BJ (cell line): Measurements from ENCODE around the gene CENPF. TPM values are rescaled to one million over a fixed set of nuclear protein-coding genes. Genes with fewer than 3 reads are reported as not detected.

Source experiments
- CTCF ChIA-PET: fragments of 350-600 bp; formaldehyde crosslinking; extraction: SDS; loops from one replicate; lab custom pipeline; 2021; ENCODE audit warnings: antibody characterized with exemption, inconsistent platforms; lab: Yijun Ruan, JAX
- POLR2A ChIA-PET: fragments of 300-600 bp; sonication (Branson Sonifier 250); formaldehyde crosslinking; extraction: SDS; loops from one replicate; lab custom pipeline; 2021; ENCODE audit warnings: antibody characterized with exemption; lab: Charles Lee
- DNase-seq: peaks from one replicate; pipeline ENCODE4 v3.0.0-alpha.2; 2011; ENCODE audit warnings: low read depth
- H3K27me3 ChIP-seq: 2 replicates; pipeline ENCODE4 v1.6.0; 2011; ENCODE audit warnings: low read length; ENCODE audit not compliant: control insufficient read depth, insufficient read depth
- H3K36me3 ChIP-seq: 2 replicates; pipeline ENCODE4 v1.5.1; 2011; ENCODE audit warnings: low read length; ENCODE audit not compliant: control insufficient read depth, insufficient read depth
- H3K4me3 ChIP-seq: 2 replicates; pipeline ENCODE4 v1.5.1; 2011; ENCODE audit warnings: low read depth, mild to moderate bottlenecking, control low read depth, low read length
- polyA plus RNA-seq: library from polyadenylated mRNA; depleted of rRNA; stranded (reverse); fragments of >200 nt; gene quantifications from 2 replicates; pipeline ENCODE4 v1.2.3, GENCODE V29; 2011
- TF ChIP-seq, protein P1 (sequence below): IDR thresholded peaks from 2 replicates; pipeline ENCODE4 v1.5.1; 2011; ENCODE audit warnings: low read depth, mild to moderate bottlenecking, control low read depth, inconsistent platforms, low read length, moderate library complexity; ENCODE audit not compliant: insufficient read depth

CENPF gene
- polyA plus RNA-seq, 1 experiment = 10.9 TPM

DNA sequence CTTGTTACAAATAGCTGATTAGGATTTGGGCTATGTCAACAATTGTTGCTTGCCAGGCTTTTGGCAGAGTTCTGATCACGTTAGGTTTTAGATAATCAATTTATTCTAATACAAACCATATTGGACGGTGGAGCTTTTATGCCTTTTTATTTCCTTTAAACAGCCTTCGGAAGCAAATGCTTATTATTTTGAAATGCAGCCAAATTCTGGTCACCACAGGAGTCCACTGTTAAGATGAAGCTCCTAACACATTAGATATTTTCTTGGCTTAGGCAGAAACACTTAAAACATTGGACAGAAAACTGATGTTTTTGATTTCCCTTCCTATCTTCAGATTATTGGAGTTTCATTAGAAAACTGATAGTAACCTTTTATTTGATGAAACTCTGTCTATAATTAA is 82.9 kb downstream of the CENPF start:
- H3K27me3 ChIP-seq = no peaks in the 10 kb centered on the region
- ChIA-PET POLR2A (no interaction called here), CTCF (interaction anchor here (1.1 kb wide), 1 partner anchor 32 kb away, joined by 4 read pairs; no protein-coding TSS in a partner anchor)
- H3K36me3 ChIP-seq = no peaks in the 10 kb centered on the region
- H3K4me3 ChIP-seq = no peak overlapping the region
- TF ChIP-seq, protein P1, sequence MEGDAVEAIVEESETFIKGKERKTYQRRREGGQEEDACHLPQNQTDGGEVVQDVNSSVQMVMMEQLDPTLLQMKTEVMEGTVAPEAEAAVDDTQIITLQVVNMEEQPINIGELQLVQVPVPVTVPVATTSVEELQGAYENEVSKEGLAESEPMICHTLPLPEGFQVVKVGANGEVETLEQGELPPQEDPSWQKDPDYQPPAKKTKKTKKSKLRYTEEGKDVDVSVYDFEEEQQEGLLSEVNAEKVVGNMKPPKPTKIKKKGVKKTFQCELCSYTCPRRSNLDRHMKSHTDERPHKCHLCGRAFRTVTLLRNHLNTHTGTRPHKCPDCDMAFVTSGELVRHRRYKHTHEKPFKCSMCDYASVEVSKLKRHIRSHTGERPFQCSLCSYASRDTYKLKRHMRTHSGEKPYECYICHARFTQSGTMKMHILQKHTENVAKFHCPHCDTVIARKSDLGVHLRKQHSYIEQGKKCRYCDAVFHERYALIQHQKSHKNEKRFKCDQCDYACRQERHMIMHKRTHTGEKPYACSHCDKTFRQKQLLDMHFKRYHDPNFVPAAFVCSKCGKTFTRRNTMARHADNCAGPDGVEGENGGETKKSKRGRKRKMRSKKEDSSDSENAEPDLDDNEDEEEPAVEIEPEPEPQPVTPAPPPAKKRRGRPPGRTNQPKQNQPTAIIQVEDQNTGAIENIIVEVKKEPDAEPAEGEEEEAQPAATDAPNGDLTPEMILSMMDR = no peak
- no peak for DNase-seq

DNA sequence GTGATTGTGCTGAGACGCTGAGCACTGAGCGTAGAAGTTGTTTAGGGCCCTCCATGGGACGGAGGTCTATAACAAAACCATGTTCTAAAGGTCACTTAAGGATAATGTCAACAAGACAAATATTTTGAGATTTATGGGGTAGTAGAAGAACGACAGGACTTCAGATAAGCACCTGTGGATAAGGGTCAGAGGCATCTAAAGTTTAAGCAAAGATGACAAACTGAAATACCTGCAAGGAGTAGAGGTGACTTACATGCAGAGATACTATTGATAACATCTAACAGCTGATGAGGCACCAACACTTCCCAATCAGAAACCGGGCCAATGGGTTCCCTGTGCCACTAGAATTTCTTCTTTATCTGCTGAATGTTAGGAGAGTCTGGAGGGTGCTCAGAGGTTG is 83.5 kb downstream of the CENPF start:
- TF ChIP-seq, protein P1 = no peak
- CTCF ChIA-PET = interaction anchor here (1.1 kb wide), 1 partner anchor 31 kb away, joined by 4 read pairs; no protein-coding TSS in a partner anchor
- no peak for DNase-seq
- Histone ChIP-seq H3K36me3 (no peaks in the 10 kb centered on the region), H3K27me3 (no peaks in the 10 kb centered on the region), H3K4me3 (no peak overlapping the region)
- POLR2A ChIA-PET = no interaction called here

GRCh38 chr1:214688891-214689290 is 85.9 kb downstream of the CENPF start:
- H3K27me3 ChIP-seq = no peaks in the 10 kb centered on the region
- CTCF ChIA-PET = interaction anchor here (0.7 kb wide), 1 partner anchor 447 kb away, joined by 3 read pairs; no protein-coding TSS in a partner anchor
- POLR2A ChIA-PET = no interaction called here
- H3K4me3 ChIP-seq = no peak overlapping the region
- DNase-seq = peak; percentile 1
- TF ChIP-seq, protein P1 = no peak
- no peaks in the 10 kb centered on the region for H3K36me3 ChIP-seq

- Histone ChIP-seq H3K36me3 (no peaks in the 10 kb centered on the region), H3K27me3 (no peaks in the 10 kb centered on the region), H3K4me3 (no peak overlapping the region)
- no peak for DNase-seq
- POLR2A ChIA-PET = no interaction called here
- TF ChIP-seq, protein P1 = no peak
- CTCF ChIA-PET = interaction anchor here (0.7 to 0.8 kb wide), 2 partner anchors 58 to 145 kb away, joined by 3 read pairs; no protein-coding TSS in a partner anchor
These were observed 91.8 kb downstream of the CENPF start for GRCh38 chr1:214694769-214695168.

DNA sequence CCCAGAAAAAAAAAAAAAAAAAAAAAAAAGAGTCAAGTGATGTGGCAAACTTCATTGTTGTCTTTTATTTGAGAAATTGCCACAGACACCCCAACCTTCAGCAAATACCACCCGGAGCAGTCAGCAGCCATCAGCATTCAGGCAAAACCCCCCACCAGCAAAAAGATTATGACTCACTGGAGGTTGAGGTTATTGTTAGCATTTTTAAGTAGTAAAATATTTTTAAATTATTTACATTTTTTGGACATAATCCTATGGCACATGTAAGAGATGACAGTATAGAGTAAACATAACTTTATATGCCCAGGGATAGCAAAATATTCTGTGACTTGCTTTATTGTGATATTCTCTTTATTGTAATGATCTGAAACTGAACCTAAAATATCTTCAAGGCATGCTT is 95.6 kb downstream of the CENPF start:
- no peak for DNase-seq
- no peaks in the 10 kb centered on the region for H3K27me3 ChIP-seq
- no peak overlapping the region for H3K4me3 ChIP-seq
- TF ChIP-seq, protein P1 = no peak
- ChIA-PET POLR2A (interaction anchor here (0.6 kb wide), 1 partner anchor 896 kb away, joined by 13 read pairs; no protein-coding TSS in a partner anchor), CTCF (no interaction called here)
- H3K36me3 ChIP-seq = no peaks in the 10 kb centered on the region
